HCEC 1CT (cell line): ENCODE data around the gene ROBO2.

Experiments used
- DNase-seq: peaks from one replicate; pipeline ENCODE4 v3.0.0-alpha.2; 2017

Gene ROBO2

DNA sequence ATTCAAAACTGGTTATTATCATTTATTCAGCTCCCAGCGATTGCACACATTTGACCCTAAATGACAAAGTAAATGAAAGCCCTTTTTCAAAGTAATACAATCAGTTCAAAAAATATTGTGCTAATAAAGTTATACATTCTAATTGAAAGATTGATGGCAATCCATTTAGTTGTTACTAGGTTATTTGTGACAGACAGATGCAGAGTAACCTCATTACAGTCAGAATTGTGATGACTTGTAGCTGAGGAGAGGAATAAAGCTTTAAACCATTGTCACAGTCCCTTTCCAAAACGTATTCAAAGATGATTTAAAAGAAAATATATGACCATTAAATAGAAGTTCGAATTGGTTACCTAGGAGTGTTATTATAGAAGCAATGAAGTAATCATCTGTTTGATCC is 86.1 kb downstream of the ROBO2 start:
- DNase-seq: no peak

- DNase-seq: no peak
These were observed 94.9 kb downstream of the ROBO2 start for GRCh38 chr3:77134769-77135168.

DNA sequence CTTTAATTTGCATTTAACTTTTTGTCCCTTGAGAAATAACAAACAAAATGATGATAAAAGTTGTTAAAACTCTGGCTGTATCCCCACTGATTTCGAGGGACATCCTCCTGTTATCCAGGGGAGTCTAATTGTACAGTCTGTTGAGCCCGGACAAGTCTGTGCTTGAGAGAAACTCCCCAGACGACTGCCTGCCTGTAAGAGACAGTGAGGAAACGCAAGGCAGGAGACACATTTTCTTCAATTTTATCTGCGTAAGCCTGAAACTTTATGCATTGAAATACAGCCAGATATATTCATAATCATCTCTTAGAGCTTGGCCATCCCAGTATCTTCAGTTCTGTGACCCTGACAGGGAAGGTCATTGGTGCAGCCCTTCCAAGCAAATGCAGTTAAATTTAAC is 97.7 kb downstream of the ROBO2 start:
- no peak for DNase-seq

GRCh38 chr3:77139624-77140023 is 99.7 kb downstream of the ROBO2 start:
- DNase-seq: no peak

- DNase-seq: no peak
These were observed 101.5 kb downstream of the ROBO2 start for GRCh38 chr3:77141423-77141822.

GRCh38 chr3:77142578-77142977 is 102.7 kb downstream of the ROBO2 start:
- DNase-seq: no peak

- DNase-seq: no peak
These were observed 106.1 kb downstream of the ROBO2 start for GRCh38 chr3:77146004-77146403.

DNA sequence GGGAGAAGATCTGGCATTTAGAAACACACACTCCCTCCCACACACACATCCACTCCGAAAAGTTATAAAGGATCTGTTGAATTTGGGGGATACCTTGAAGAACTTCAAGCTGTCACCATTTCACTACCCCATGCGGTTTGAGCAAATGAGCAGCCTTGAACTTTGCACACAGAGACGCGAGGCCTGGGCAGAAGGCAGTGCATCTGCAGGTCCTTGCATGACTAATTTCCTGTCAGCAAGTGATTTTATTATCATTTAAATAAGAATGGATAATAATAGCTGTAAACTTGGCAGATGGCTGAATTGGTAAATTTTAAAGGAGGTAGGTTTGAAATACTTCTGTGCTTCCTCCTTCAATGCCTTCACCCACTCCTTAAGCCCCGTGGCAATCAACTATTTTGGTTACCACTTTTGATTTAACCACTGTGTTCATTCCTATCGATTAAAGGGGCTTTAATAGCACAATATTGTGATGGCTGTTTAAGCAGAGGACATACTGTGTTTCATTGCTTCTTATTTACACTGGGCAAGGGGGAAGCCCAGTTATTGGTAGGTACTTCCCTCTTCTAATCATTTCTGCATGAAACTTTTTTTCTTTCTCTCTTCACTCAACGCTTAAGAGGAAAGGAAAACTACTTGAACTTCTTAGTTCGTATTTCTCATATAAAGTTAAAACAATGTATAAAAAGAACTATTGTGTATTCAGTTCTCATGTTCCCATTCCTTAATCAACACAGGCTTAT is 108.1 kb downstream of the ROBO2 start:
- no peak for DNase-seq

DNA sequence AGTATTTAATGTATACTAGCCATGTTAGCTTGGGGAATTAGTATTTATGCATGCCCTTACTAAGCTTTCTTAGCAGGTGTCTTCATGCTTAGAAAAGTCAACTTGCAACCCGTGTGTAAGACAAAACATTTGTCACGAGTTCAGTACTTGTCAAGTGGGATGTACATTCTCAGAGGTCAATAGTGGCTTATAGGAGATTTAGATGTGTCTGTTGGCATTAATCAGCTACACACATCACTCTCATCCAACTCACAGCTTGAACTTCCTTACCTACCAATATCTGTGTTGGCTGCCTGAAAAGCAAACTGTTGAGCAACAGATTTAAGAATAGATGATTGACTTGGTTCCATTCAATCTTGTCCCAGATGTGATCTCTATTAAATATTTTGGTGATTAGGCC is 109.5 kb downstream of the ROBO2 start:
- no peak for DNase-seq

DNA sequence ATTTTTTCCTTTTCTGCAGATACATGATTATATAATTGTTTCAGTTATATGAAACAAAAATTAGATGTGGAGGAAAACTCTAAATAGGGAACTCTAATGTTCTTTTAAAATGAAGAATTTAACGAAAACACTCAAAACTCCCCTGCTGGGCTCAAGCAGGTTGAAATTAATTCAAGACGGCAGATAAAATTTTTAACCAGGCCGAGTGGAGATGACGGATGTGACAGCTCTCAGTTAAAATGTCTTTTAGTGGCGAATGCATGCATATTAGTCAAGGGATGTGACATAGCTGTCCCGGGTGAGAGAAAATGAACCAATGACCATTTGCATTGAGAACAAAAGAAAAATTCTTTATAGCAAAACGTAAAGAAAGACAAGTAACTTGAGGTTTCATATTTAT is 110.1 kb downstream of the ROBO2 start:
- DNase-seq: no peak

GRCh38 chr3:77150759-77151158 is 110.9 kb downstream of the ROBO2 start:
- DNase-seq: no peak

DNA sequence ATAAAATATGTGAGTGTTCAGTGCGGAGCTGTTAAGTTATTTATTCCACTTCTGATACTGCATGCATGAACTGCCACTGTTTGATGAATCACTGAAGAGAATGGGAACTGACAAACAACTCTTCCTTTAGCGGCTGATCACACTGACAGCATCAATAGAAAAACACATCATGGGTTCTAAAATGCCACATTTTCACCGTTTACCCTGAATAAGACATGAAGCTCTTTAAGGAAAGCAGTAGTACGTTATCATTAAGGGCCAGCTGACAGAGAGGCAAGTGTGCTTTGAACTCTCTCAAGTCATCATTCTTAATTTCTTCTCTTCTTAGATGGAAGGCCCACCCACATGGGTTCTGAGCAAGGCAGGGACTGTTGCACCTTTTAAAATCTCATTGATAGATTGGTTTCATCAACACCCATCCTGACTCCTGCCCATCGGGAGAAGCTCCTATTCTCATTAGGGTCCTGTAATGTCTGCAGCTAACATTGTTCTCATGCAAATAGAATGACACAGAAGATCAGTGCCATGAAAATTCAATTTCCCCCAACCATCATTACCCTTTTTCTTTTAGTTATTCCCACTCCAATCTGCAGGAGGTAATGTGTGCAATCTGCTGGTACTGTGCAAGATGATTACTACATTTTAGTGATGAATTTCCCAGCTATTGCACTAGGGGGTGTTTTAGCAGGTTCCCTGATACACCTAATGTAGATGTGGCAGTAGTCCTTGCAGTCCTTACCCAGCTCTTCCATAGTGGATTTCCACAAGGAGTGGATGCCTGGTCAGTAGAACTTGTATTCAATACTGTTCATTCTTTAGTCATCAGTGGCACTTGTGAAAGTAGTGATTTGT is 119.1 kb downstream of the ROBO2 start:
- DNase-seq: peak; percentile 7

DNA sequence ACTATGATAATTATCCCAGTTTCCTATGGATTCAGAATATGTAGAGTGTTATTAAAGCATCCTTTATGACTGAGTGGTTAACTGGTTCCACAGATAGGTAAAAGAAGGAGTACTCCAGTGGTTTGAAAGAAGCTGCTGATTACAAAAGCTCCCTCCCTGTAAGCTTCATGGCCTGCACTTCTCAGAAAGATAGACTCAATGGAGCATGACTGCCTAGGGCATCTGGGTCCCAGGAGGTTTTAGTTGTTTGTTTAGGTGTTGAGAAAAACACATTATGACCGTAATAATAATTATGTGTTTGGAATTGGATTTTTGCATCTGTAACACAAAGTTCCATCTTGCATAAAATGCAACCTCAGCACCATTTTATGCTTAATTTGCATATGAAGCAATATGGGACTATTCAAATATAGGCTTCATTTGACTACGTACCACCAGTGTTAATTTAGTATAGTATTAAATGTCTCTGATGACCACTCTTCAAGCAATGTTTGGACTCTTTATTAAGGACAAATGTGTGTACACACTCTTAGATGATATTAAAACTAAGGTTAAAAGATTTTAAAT is 121.1 kb downstream of the ROBO2 start:
- DNase-seq: no peak

GRCh38 chr3:77169823-77170222 is 129.9 kb downstream of the ROBO2 start:
- DNase-seq: no peak

- no peak for DNase-seq
These were observed 131.1 kb downstream of the ROBO2 start for GRCh38 chr3:77171026-77171425.

GRCh38 chr3:77179762-77180161 is 139.9 kb downstream of the ROBO2 start:
- no peak for DNase-seq

DNA sequence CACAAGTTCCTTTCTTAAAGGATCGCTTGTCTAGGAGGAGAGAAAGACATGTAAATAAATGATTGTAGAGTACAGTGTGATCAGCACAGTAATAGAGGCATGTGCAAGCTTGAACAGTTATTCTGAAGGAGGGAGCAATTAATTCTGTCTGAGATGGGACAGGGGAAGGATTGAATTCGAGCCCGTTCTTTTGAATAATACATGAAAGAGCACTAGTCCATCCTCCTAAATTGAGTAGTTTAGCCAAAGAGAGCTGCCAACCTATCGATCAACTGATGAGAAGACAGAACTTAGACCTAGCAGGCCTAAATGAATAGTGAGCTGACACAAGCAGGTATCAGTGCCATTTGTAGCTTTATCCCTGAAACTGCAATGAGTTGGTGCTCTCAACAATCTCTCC is 142.4 kb downstream of the ROBO2 start:
- DNase-seq: no peak

- DNase-seq: no peak
These were observed 146.4 kb downstream of the ROBO2 start for GRCh38 chr3:77186319-77186718.

DNA sequence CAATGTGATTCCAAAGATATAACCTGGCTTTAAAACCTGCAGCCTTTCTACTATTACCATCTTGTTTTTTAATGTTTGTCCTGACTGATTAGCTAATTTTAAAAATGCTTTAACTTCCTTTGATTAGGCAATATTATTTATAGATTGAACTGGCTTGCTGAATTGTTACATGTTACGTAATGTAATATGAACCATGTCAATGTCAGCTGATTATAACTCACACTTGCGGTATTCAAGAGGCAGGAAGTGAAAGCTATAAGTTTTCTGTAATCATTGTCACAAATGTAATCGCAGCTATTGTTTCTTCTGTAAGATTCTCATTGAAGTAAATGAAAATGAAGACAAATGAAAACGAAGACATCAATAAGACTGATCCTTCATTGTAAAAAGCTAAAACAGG is 146.8 kb downstream of the ROBO2 start:
- DNase-seq: peak; percentile 67

GRCh38 chr3:77188210-77188609 is 148.3 kb downstream of the ROBO2 start:
- no peak for DNase-seq

DNA sequence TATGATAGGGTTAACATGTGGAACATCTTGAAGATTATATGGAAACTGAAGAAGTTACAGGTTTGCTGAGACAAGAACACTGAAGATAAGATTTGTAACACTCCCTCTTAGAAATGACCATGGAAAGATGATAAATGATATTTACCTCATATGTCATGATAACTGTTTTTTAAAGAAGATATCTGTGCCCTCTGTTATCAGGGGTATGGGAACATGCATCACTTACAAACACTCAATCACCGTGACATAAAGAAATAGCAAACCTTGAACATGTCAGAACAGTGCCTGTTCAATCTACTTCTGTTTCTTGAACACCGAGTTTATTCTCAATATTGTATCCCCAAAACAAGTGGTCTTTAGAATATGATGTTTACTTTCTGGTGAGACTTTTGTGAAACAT is 149.4 kb downstream of the ROBO2 start:
- DNase-seq: no peak

- DNase-seq: no peak
These were observed 149.8 kb downstream of the ROBO2 start for GRCh38 chr3:77189684-77190083.

- DNase-seq: no peak
These were observed 150.5 kb downstream of the ROBO2 start for GRCh38 chr3:77190374-77190773.

DNA sequence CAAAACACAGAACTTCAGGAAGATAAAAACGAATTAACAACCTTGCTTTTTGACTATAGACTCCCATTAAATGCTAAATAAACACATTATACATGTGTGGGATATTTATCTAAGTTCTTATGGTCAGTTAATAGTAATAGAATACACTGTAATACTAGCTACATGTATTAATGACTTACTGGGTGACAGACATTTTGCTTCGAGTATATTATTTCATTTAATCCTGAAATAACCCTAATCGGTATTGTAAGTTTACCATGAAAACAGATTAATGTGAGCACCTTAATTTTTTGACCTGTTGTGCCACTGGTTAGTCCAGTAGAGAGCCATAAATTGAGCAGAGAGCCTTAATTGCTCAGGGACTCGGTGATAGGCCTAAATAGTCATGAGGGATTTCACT is 151.1 kb downstream of the ROBO2 start:
- no peak for DNase-seq
